ENCODE results near the gene CDR2L.
"Not testable (repeated sequence)": the region's sequence is repeated elsewhere in the genome, so short reads cannot be mapped to it uniquely, and the experiment has no call there.

The CDR2L gene

DNA sequence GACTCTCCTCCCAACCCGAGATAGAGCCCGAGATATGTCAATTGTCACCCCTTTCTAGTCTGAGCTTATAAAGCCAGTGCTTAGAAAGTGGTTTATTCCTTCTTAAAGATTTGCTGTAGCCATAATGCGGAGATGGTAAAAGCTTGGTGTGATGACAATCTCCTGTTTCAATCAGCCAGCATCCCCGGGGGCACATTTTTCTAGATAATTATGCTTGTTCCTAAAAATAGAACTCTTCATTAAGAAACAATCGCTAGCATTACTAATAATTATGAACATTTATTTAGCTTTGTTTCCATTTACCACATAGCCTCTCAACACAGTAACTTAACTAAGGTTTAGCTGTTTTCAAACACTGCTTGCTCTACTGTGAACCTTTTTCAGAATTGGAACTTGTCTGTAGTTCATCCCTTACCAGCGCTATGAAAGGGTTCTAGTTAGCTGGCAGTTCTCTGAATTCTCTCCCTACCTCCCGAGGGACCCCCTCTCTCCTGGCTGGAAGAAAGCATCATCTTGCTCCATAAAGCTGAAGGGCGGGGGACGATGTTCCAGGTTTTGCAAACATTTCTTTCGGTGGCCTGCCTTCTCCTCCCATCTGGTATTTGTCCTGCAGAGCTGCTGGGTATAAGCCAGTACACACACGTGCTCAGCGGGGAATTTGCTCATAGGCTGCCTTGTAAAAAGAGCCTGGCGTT, 24.1 kb downstream of the CDR2L start:
- DNase-seq (ENCODE audit: low read depth): no peak

DNA sequence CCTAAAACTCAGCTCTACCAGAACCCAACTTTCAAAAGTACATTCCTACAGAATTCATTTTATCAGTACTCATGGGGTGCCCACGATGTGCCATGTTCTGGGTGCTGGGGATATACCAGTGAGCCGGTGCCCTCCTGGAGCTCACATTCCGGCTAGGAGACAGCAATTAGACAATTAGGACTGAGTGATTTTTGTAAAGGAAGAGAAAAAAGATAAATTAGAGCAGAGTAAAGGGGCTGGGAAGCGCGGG, 24.6 kb downstream of the CDR2L start:
- DNase-seq (ENCODE audit: low read depth): no peak

DNA sequence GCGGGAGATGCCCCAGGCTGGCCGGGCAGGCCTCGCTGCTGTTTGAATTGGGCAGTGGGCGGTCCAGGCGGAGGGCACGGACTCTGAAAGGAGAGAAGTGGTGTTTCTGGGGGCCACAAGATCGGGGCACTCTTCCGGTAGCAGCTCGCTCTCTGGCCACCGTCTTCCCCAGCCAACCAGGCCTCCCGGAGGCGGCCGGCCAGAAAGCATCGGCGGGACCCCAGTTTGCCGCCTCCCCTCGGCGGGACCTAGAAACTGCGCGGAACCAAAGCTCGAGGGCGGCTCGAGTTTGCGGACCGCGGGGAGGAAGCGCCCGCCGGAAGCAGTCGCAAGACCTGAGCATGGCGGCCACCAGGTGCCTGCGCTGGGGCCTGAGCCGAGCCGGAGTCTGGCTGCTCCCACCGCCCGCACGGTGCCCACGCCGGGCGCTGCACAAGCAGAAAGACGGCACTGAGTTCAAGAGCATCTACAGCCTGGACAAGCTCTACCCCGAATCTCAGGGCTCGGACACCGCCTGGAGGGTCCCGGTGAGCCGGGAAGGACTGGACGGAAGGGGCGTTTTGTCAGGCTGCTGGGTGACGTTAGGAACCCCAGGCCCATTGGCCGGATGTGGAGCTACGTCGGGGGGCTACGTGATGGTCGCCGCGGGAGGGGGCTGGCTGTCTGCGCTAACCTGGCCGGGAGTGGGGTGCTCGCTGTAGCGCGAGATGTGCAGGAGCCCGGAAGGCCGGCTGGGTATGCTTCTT, 25.1 kb downstream of the CDR2L start, which contains the start of gene MRPL58:
Gene MRPL58 (plus strand): TSS at position 325 of the 746 bp plus-strand sequence. CDS start 17 bp downstream, at position 342.
- peak; percentile 72 for DNase-seq (ENCODE audit: low read depth)

DNA sequence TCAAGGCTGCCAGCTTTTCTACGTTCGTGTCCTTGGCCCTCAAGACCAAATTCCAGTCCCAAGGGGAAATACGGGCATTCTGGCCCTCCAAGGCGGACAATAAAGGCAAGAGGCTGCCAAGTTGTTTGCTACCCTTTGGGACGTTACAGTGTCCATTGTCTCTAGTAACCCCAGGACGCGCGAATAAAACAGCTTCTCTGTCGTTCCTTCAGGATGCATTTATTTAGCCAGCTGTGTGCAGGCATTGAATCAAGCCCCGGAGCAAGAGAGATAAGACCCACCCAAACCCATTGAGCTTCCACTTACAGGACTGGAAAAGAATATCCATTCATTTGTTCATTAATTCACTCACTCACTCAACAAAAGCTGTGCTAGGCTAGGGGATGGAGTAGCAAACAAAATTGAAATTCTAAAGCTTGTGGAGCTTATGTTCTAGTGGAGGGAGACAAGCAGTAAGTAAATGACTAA, 25.7 kb downstream of the CDR2L start:
- DNase-seq (ENCODE audit: low read depth): no peak

DNA sequence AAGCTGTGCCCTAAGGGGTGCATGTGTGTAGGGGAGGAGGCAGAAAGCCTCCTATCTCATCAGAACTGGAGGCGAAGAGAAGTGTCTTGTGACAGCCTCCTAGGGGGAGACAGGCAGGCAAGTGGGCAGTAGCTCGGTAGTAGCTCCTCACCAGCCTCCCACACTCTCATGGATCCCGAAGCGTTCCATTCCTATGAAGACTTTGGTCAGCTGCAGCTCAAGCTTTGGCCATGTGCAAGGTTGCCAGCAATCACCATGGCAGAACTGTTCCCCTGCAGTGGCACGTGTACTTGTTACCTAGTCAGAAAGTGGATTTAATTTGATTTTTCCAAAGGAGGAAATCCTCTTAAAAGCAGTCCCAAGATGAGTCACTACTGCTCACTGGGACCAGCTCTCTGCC, 31.7 kb downstream of the CDR2L start:
- DNase-seq (ENCODE audit: low read depth): no peak

DNA sequence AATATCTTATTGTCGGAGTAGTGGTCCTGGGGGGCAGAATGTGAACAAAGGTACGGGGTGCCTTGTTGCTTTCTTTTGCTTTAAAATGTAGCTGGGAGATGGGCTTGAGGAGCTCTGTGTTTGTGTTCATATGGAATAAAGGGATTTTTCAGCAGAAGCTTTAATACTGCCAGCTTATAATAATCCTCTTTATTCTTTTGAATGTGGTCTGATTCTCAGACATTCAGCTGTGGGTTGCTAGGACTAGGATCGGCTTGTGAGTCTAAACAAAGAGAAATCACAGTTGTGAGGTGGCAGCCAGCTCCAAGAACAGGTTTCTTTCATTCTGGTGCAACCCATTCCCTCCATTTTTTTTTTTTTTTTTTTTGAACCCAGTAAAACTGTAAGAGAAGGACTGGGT, 32.3 kb downstream of the CDR2L start:
- DNase-seq (ENCODE audit: low read depth): no peak

DNA sequence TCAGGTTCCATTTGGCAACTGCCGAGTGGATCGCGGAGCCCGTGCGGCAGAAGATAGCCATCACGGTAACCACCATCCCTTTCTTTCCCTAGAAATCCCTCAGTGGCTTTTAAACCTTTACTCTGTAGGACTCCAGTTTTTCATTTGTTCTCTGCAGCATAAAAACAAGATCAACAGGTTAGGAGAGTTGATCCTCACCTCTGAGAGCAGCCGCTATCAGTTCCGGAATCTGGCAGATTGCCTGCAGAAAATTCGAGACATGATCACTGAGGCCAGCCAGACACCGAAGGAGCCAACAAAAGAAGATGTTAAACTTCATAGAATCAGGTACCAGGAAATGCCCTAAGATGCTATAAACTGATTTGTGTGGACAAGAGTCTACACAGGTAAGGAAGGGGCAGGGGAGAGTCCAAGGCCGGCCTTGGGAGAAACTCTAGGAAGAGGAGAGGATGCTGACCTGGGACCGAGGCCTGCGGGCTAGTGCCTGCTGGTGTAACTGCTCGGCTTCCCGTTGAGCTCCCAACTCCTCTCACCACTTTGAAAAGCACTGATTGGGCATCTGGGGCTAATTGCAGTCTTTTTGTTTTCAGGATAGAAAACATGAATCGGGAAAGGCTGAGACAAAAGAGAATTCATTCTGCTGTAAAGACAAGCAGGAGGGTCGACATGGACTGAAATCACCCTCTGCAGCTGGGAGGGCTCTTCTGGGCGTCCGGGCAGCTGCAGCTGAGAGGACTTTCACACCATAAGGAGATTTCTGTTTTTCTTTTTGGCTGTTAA, 33.1 kb downstream of the CDR2L start:
- no peak for DNase-seq (ENCODE audit: low read depth)

DNA sequence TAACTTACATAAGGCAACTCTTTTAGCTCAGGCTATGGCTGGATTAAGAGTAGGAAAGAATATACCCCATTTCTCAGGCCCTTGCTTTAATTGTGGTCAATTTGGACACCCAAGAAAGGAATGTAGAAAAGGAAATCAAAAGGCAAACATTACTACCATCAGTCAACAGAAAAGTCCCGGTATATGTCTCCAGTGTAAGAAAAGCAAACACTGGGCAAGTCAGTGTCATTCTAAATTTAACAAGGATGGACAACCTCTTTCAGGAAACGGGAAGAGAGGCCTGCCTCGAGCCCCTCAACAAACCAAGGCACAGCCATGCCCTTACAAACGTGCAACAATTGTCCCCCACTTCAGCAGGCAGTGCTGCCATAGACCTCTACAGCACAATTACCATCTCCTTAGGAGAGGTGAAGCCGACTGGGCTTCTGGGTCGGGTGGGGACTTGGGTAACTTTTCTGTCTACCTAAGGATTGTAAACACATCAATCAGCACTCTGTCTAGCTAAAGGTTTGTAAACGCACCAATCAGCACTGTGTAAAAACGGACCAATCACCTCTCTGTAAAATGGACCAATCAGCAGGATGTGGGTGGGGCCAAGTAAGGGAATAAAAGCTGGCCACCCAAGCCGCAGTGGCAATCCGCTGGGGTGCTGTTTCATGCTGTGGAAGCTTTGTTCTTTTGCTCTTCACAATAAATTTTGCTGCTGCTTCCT, 37.4 kb downstream of the CDR2L start:
- DNase-seq (ENCODE audit: low read depth): no peak

DNA sequence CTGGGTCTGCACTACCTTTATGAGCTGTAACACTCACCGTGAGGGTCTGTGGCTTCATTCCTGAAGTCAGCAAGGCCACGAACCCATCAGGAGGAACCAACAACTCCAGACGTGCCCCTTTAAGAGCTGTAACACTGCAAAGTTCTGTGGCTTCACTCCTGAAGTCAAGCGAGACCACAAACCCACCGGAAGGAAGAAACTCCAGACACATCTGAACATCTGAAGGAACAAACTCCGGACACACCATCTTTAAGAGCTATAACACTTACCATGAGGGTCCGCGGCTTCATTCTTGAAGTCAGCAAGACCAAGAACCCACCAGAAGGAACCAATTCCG, 37.9 kb downstream of the CDR2L start:
- not testable (repeated sequence) for DNase-seq (ENCODE audit: low read depth)

DNA sequence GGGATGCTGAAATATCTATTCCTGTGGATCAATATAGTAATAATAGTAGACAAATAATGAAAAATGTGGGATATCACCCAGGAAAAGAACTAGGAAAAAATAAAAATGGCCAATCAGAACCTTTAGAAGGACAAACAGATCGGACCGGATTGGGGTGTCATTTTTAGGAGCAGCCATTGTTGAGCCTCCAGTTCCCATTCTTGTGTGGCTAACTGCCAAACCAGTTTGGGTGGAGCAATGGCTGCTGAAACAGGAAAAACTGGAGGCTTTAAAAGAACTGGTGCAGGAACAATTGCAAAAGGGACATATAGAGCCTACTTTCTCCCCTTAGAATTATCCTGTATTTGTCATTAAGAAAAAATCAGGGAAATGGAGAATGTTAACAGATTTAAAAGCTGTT, 39.2 kb downstream of the CDR2L start:
- DNase-seq (ENCODE audit: low read depth): not testable (repeated sequence)

DNA sequence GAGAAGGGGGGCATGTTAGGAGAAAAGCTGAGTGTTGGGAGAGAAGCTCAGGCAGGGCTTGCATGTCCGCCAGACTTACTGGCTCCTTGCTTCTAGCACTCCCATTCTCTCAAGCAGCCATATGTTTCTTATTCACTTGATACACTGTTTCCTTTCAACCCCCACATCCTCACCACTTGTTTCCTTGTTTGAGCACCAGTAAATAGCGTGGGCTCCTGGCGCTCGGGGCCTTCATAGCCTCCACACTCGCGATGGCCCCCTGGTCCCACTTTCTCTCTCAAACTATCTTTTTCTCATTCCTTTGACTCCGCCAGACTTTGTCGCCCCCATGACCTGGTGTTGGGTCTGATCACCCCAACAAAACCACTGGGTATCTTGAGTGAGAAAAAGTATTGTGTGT, 42.7 kb downstream of the CDR2L start:
- DNase-seq (ENCODE audit: low read depth): no peak

DNA sequence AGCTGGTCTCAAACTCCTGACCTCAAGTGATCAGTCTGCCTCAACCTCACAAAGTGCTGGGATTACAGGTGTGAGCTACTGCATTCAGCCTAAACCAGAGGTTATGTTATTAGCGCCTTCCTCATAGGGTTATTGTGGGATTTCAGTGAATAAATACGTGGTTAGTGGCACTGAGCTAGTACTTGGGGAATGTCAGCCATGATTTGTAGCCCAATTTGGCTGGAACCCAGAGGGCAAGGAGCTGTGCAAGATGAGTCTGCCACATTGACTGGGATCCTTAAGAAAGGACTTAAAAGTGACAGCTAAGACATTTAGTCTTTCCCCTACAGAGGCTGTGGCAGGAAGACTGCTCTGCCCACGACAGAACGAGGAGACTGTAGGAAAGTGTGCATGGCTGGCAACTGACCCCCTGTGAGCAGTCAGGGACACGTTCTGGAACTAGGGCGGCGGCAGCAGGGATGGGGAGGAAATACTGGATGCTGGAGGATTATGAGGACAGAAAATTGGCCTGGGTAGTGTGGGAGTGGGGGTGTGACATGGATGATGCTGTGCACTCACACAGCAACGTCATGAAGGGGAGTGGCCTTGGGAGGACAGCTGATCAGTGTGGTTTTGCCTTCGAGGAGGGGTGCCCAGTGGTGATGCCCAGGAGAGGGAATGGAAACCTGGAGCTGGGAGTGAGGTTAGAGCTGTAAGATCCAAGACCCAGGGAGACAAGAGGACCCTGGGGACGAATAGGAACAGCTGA, 44.7 kb downstream of the CDR2L start:
- DNase-seq (ENCODE audit: low read depth): no peak

DNA sequence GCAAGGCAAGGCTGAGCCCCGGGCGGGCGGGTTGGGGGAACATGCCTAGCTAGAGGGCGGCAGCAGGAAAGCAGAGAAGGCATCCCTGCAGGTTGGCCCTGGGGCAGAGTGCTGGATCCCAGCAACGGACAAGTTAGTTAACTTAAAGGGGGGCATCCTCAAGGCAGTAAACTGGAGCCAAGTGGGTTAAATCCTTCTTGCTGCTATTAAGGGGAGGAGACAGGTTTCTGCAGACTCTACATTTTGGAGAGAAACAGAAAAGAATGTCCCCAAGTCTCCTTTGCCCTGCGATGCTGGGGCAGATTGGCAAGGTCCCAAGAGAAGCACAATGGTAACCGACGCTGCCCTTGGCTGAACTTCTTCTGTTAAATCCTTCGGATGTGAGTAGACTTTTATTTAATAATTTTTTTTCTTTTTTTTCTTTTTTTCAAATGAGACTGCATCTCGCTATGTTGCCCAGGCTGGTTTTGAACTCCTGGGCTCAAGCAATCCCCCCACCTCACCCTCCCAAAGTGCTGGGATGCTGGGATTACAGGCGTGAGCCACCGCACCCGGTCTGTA, 45.4 kb downstream of the CDR2L start:
- no peak for DNase-seq (ENCODE audit: low read depth)

DNA sequence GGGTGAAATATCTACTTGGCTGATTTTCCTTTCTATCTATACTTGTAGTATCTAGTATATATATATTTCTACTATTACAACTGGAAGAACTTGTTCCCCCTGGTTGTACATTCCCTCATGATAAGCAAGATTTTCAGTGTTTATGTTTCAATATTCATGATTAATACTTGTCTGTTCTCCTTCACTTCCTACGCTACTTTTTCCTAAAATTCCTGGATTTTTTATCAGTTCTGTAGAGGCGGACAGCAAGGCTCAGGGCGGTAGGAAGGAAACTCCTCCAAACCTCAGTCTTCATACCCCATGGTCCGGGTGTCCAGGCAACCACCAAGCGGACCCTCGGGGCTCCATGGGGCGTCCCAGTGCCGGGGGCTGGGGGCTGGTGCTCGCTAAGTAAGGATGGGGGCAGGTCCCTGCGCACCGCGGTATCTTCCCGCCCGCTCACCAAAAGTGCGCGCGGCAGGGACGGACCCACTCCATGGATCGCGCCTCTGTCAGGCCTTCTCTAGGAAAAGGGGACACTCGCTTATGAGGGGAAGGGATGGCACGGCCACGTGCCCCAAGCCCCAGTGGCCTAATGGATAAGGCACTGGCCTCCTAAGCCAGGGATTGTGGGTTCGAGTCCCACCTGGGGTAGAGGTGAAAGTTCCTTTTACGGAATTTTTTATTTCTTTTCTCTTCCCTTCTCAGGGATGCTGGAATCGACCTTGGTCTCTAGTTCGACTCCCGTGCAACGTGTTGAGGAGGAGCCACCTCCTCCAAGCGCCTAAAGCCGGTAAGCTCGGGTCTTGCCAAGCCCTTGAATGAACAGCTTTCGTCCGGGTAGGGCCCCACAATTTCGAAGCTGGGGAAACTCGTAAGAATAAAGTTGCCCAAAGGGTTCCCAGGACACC, 46.2 kb downstream of the CDR2L start:
- DNase-seq (ENCODE audit: low read depth): peak; percentile 66

DNA sequence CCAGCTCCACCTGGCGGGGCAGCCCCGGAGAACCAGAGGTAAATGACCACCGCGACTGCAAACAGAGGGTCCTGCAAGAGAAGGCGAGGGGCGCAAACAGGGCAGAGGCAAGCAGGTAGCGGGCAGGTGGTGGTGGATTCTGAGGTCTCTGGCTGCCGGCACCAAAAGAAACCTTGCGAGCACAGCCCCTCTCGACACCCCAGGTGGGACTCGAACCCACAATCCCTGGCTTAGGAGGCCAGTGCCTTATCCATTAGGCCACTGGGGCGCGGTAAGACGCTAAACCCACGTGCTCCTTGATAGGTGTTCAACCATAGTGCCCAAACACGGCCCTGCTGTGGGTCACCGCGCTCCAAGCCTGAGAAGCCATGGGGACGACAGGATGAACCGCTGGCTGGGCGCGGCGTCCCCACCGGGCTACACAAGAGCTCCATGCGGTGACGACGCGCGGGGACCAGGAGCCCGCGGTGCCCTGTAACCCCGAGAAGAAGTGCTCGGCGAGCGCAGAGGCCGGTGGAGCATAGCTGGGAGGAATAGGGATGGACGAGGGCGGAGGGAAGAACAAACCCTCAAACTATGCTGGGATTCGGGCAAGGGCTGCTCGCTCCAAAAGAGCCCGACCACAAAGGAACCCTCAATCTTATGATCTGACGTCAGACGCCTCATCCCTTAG, 46.9 kb downstream of the CDR2L start:
- DNase-seq (ENCODE audit: low read depth): peak; percentile 59

DNA sequence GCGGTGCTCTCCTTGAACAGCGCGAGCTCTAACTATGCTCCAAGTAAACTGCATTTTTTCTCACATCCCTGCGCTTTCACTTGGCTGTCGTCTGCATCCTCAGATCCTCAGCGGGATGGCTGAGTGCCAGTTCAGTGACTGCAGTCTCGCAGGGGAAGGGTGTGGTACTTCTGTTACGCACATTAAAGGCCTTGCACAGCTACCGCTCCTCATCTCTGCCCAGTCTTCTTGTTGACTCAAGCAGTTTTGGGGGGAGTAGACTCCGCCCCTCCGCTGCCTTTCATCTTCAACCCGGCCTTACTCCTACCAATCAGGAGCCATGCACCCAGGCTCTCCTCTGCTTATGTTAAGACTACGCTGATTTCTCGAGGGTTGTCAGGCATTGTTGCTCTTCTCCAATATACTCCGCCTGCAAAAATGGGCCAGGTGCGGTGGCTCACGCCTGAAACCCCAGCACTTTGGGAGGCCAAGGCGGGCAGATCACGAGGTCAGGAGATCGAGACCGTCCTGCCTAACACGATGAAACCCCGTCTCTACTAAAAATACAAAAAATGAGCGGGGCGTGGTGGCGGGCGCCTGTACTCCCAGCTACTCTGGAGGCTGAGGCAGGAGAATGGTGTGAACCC, 49.3 kb downstream of the CDR2L start:
- peak; percentile 85 for DNase-seq (ENCODE audit: low read depth)

DNA sequence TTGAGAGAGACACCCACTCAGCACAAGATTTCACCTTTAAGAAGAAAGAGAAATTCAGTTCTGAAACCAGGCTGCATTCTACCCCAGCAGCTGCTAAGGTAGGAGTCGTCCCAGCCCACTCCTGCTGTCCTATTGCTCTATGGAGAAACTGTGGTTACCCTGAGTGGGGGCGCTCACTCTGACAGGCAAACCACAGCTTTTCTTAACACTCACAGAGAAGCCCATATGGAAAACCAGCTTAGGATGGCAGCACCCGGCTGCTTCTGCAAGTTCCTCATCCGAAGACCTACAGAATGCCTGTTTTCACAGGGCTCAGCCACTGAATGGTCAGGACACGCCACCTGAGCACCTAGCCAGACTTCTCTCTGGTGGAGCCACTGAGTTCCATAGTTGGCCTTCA, 51.8 kb downstream of the CDR2L start:
- DNase-seq (ENCODE audit: low read depth): no peak

DNA sequence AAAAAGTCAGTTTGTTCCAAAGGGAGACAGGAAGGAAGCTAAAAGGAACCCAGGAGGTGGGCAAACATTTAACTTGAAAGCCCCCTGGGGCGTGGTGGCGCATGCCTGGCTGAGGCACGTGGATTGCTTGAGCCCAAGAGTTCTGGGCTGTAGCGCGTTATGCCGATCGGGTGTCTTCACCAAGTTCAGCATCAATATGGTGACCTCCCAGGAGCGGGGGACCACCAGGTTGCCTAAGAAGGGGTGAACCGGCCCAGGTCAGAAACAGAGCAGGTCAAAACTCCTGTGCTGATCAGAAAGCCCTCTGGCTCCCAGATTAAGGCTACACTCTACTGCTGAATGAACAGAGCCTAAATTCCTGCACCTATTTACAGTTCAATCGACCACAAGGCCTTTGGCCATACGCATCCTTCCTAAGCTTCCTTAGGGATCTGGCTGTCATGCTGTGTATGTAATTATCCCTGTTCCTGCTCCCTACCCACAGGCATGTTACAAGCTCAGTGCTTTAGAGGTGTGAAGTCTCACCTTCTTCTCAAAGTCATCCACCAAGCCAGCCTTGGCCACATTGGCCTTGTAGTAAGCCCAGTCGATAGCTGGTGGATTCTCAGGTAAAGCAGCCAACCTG, 54.3 kb downstream of the CDR2L start:
- no peak for DNase-seq (ENCODE audit: low read depth)

DNA sequence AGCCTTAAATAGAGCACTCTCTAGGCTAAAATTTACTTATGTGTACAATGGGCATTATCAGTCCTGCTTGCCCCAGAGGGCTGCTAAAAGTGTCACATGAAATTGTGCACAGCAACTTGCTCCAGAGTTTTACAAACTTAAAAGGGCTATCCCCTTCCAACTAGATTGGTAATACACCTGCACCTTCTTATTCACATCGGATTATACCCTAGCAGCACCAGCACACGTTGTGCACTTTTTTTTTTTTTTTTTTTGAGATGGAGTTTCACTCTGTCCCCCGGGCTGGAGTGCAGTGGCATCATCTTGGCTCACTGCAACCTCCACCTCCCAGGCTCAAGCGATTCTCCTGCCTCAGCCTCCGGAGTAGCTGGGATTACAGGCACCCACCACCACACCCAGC, 56.4 kb downstream of the CDR2L start:
- not testable (repeated sequence) for DNase-seq (ENCODE audit: low read depth)

Measured in activated T-helper 1 cell treated with Interleukin-2 at 50 U/mL for 16 hours (primary cell).